NT2/D1 (cell line): ENCODE data around the gene LASP1NB.

Source experiments
- DNase-seq: peaks from one replicate; pipeline ENCODE4 v3.0.0-alpha.2; 2011; ENCODE audit warnings: low read depth, low spot score
- H3K27me3 ChIP-seq: 2 replicates; pipeline ENCODE4 v1.6.0; 2011; ENCODE audit warnings: mild to moderate bottlenecking; ENCODE audit not compliant: insufficient read length, insufficient read depth
- H3K36me3 ChIP-seq: 2 replicates; pipeline ENCODE4 v1.6.1; 2011; ENCODE audit warnings: mild to moderate bottlenecking, low read length, mixed read lengths; ENCODE audit not compliant: insufficient read depth, insufficient read length
- H3K4me1 ChIP-seq: 2 replicates; pipeline ENCODE4 v1.5.1; 2011; ENCODE audit not compliant: insufficient read depth, insufficient read length
- H3K4me3 ChIP-seq: 2 replicates; pipeline ENCODE4 v1.5.1; 2011; ENCODE audit warnings: low read depth; ENCODE audit not compliant: insufficient read length
- H3K9ac ChIP-seq: 2 replicates; pipeline ENCODE4 v1.6.0; 2011; ENCODE audit warnings: low read depth; ENCODE audit not compliant: insufficient read length
- H3K9me3 ChIP-seq: 2 replicates; pipeline ENCODE4 v1.5.1; 2011; ENCODE audit warnings: mild to moderate bottlenecking, low read length; ENCODE audit not compliant: insufficient read depth
- SUZ12 ChIP-seq: IDR thresholded peaks from 2 replicates; pipeline ENCODE4 v1.6.1; 2011; ENCODE audit not compliant: insufficient read length, insufficient read depth; ENCODE audit errors: extremely low read depth
- YY1 ChIP-seq: IDR thresholded peaks from 2 replicates; pipeline ENCODE4 v1.6.1; 2011; ENCODE audit not compliant: insufficient read length, insufficient read depth
- ZNF274 ChIP-seq: IDR thresholded peaks from 2 replicates; pipeline ENCODE4 v1.6.1; 2011; ENCODE audit warnings: mild to moderate bottlenecking, low read depth, low read length

LASP1NB gene

DNA sequence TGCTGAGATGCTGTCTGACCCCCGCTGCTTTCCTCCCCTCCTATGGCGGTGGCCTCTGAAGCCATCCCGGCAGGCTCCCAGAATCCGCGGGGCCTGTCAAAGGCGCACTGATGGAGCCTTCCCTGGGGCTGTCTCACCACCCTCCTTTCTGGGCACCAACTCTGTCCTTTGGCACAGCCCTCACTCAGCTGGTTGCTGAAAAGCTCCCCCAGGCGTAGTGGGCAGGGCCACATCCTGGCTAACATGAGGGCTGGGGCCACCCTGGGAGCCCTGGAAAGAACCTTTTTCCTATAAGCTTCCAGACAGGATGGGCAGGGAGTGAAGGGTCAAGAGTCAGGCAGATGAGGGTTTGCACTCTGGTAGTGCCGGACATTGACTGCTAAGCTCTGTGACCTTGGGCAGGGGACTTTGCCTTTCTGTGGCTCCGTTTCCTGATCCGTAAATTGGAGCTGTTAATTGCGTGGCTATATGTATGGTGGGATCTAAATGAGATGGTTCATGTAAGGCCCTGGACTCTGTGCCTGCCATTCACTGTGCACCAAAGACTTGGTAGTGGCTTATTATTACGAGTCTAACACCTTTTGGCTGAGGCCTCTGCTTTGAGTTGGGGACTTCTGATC, 27.6 kb upstream of the LASP1NB start:
- no peak overlapping the region for H3K4me3 ChIP-seq
- no peak for TF ChIP-seq SUZ12
- no peak for TF ChIP-seq YY1
- no peak for TF ChIP-seq ZNF274
- DNase-seq = no peak
- H3K9ac ChIP-seq = peak overlapping the region; percentile 6
- no peaks in the 10 kb centered on the region for H3K9me3 ChIP-seq
- H3K27me3 ChIP-seq = no peaks in the 10 kb centered on the region
- H3K36me3 ChIP-seq = peaks cover 77% of the 10 kb centered on the region
- H3K4me1 ChIP-seq = peaks cover 44% of the 10 kb centered on the region

DNA sequence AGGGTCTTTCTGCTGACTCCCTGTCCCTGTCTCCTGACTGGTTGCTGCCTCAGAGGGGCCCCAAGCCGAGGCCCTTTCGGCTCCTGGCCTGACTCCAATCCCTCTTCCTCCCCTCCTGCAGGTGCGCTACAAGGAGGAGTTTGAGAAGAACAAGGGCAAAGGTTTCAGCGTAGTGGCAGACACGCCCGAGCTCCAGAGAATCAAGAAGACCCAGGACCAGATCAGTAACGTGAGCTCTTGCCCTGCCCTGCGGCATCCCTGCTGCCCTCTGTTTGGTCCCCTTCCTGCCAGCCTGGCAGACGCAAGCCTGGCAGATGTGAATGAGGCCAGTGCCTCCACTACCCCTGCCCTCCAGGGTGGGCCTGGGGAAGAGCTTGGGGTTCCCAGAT, 27.1 kb upstream of the LASP1NB start:
- peaks cover 78% of the 10 kb centered on the region for H3K36me3 ChIP-seq

DNA sequence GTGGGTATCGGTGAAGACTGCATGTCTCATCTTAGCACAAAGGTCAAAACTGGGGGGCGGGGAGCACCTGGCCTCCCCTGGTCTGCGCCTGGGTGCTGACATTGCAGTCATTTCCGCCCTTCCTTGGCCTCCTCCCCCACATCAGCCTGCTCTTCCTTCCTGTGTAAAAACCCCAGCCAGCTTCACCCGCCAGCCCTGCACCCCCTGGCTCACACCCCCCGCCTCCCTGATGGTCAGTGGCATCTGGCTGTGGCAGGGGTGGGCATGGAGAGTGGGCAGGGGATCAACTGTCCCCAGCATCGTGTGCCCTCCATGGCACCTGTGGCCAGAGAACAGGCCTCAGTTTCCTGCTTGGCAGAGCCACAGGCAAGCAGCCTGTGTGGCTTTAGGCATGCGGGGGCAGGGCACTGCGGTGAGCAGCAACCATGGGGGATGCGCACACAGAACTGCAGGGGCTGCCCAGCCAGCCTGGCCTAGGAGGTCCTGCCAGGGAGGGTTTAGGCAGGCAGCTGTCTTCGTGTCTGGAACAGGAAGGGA, 26.5 kb upstream of the LASP1NB start:
- no peak overlapping the region for H3K4me3 ChIP-seq
- TF ChIP-seq ZNF274 (no peak), SUZ12 (no peak), YY1 (no peak)
- H3K9me3 ChIP-seq = no peaks in the 10 kb centered on the region
- no peak for DNase-seq
- H3K9ac ChIP-seq = peak overlapping the region; percentile 53
- peaks cover 39% of the 10 kb centered on the region for H3K4me1 ChIP-seq
- no peaks in the 10 kb centered on the region for H3K27me3 ChIP-seq
- H3K36me3 ChIP-seq = peaks cover 83% of the 10 kb centered on the region

More for the DNA sequence above, 27.1 kb upstream of the LASP1NB start:
- Histone ChIP-seq H3K9me3 (no peaks in the 10 kb centered on the region), H3K9ac (no peak overlapping the region), H3K27me3 (no peaks in the 10 kb centered on the region), H3K4me1 (peaks cover 39% of the 10 kb centered on the region), H3K4me3 (no peak overlapping the region)
- TF ChIP-seq YY1 (no peak), ZNF274 (no peak), SUZ12 (no peak)
- DNase-seq = no peak

DNA sequence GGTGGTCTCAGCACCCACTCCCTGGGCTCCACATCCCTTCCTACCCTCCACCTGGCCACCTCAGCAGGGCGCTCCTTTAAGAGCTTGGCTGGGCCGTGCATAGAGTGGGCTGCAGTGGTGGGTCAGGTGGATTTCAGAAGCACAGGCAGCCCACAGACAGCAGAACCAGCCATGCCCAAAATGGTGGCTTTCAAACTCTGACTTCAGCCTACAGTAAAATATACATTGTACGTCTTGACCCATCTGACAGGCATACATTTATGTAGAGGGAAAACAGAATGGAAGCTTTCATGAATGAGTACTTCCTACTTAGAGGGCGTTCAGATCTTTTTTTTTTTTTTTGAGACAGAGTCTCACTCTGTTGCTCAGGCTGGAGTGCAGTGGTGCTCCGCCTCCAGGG, 26.0 kb upstream of the LASP1NB start:
- Histone ChIP-seq H3K9me3 (no peaks in the 10 kb centered on the region), H3K4me3 (no peak overlapping the region), H3K27me3 (no peaks in the 10 kb centered on the region), H3K9ac (no peak overlapping the region), H3K36me3 (peaks cover 80% of the 10 kb centered on the region), H3K4me1 (peaks cover 39% of the 10 kb centered on the region)
- no peak for DNase-seq
- TF ChIP-seq SUZ12 (no peak), ZNF274 (no peak), YY1 (no peak)

DNA sequence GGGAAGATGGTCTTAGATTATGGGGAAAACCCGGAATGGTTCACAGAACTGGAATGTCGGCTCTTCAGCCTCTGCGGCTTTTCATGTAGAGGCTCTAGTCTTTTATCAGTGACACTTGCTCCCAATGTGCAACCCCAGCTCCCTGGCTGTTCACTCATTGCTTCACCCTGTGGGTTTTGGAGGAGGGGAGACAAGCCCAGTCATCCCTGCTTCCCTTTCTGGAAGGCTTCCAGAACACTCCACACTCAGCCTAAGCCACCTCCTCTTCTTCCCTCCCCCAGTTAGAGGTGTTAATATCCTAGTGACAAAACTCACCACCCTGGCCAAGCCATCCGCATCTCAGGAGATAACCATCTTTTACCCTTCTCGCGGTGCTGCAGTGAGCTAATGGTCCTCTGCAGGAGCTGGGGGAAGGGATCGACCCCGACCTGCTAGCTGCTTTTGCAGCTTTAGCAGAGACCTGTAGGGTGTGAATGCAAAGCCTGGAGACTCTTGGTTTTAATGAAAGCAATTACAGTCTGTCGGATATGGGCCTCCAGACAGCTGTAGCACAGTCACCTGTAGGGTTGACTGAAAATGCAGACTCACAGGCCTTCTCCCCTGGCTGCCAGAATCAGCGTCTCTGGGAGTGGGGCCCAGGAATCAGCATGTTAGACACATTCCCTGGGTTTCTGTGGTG, 24.3 kb upstream of the LASP1NB start:
- no peaks in the 10 kb centered on the region for H3K9me3 ChIP-seq
- peaks cover 77% of the 10 kb centered on the region for H3K36me3 ChIP-seq
- peaks cover 38% of the 10 kb centered on the region for H3K4me1 ChIP-seq
- DNase-seq = no peak
- H3K27me3 ChIP-seq = no peaks in the 10 kb centered on the region
- H3K9ac ChIP-seq = peak overlapping the region; percentile 25
- no peak for TF ChIP-seq YY1
- no peak for TF ChIP-seq ZNF274
- TF ChIP-seq SUZ12 = no peak
- H3K4me3 ChIP-seq = no peak overlapping the region

DNA sequence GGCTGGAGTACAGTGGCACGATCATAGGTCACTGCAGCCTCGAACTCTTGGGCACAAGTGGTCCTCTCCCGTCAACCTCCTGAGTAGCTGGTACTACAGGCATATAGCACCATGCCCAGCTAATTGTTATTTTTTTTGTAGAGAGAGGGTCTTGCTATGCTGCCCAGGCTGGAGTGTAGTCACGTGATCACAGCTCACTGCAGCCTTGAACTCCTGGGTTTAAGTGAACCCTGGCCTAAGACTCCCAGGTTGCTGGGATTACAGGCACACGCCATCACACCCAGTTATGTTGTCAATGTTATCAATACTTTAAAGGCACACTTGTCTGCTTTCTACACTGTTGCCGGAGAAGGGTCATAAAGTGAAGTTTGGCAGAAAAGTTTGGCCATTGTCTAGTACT, 22.0 kb upstream of the LASP1NB start:
- Histone ChIP-seq H3K36me3 (peaks cover 72% of the 10 kb centered on the region), H3K9ac (no peak overlapping the region), H3K4me1 (peaks cover 27% of the 10 kb centered on the region), H3K27me3 (no peaks in the 10 kb centered on the region), H3K9me3 (no peaks in the 10 kb centered on the region), H3K4me3 (no peak overlapping the region)
- no peak for TF ChIP-seq SUZ12
- no peak for TF ChIP-seq YY1
- no peak for TF ChIP-seq ZNF274
- no peak for DNase-seq

DNA sequence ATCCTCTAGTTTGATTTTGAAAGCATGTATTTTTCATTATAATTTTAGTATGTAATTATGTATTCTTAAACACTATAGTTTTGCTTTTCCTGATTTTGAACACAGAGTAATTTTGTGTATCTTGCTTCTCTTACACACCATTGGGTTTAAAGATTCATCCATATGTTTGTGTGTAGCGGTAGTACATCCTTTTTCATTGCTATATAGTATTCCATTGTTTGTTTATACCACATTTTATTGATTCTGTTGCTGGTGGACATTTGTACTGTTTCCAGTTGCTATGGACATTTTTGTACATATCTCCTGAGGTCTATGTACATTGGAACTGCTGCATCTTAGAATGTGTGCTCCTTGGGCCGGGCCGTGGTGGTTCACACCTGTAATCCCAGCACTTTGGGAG, 20.5 kb upstream of the LASP1NB start:
- no peak for TF ChIP-seq SUZ12
- no peak for TF ChIP-seq YY1
- TF ChIP-seq ZNF274 = no peak
- Histone ChIP-seq H3K4me3 (no peak overlapping the region), H3K9ac (no peak overlapping the region), H3K4me1 (peaks cover 21% of the 10 kb centered on the region), H3K27me3 (no peaks in the 10 kb centered on the region), H3K36me3 (peaks cover 71% of the 10 kb centered on the region), H3K9me3 (no peaks in the 10 kb centered on the region)
- DNase-seq = no peak

DNA sequence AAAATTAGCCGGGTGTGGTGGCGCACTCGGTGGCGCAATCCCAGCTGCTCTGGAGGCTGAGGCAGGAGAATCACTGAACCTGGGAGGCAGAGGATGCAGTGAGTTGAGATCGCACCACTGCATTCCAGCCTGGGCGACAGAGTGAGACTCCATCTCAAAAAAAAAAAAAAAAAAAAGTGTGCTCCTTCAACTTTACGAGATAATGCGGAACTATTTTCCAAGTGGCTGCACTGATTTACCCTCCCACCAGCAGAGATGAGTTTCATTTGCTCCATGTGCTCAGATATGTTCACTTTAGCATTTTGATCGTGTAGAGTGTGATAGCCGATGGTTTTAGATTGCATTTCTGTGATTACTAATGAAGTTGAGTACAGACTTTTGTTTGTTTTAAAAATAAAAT, 20.0 kb upstream of the LASP1NB start:
- H3K4me3 ChIP-seq = no peak overlapping the region
- H3K36me3 ChIP-seq = peaks cover 76% of the 10 kb centered on the region
- peaks cover 21% of the 10 kb centered on the region for H3K4me1 ChIP-seq
- H3K9ac ChIP-seq = no peak overlapping the region
- TF ChIP-seq SUZ12 (no peak), YY1 (no peak), ZNF274 (no peak)
- H3K27me3 ChIP-seq = no peaks in the 10 kb centered on the region
- no peak for DNase-seq
- H3K9me3 ChIP-seq = no peaks in the 10 kb centered on the region
